ENCODE measurements around the gene NMNAT3. TPM values are rescaled to one million over a fixed set of nuclear protein-coding genes. Genes with fewer than 3 reads are reported as not detected.
"Not testable (repeated sequence)": the region's sequence is repeated elsewhere in the genome, so short reads cannot be mapped to it uniquely, and the experiment has no call there.

The NMNAT3 gene
- total RNA-seq, 4 donors from 2014 or later, result 10.3 to 16.5 (median 12.6) TPM

- no peak for DNase-seq
- Histone ChIP-seq H3K36me3 (no peaks in the 10 kb centered on the region), H3K9me3 (no peaks in the 10 kb centered on the region), H3K4me3 (replicated peaks in 1 of 3) (no peak overlapping the region), H3K27ac (no peak overlapping the region), H3K27me3 (no peaks in the 10 kb centered on the region), H3K4me1 (no peaks in the 10 kb centered on the region)
- WGBS, 2 donors, result 85 to 86% methylated on average over 1 of the region's 1 CpG
- TF ChIP-seq POLR2A (IDR thresholded peaks at IDR 0.05), result no peak
- no peak for TF ChIP-seq CTCF (IDR thresholded peaks at IDR 0.05)
- intact Hi-C loops (cut with DNase I), result no loop called here
Observed at GRCh38 chr3:139597947-139598346, 79.8 kb downstream of the NMNAT3 start.

GRCh38 chr3:139591186-139591585 is 86.6 kb downstream of the NMNAT3 start:
- WGBS, 2 donors, result 90 to 94% methylated on average over 7 to 15 of the region's 22 CpGs
- intact Hi-C loops (cut with DNase I), result not testable (repeated sequence)

GRCh38 chr3:139588450-139588849 is 89.3 kb downstream of the NMNAT3 start:
- intact Hi-C loops (cut with DNase I), result no loop called here
- H3K4me1 ChIP-seq, result peaks cover 12 to 19% of the 10 kb centered on the region in 2 donors
- H3K27ac ChIP-seq, result no peak overlapping the region
- H3K27me3 ChIP-seq, result no peaks in the 10 kb centered on the region
- 93 to 96% methylated on average over 4 of the region's 4 CpGs for WGBS, 2 donors
- no peak for DNase-seq
- H3K36me3 ChIP-seq, result no peaks in the 10 kb centered on the region
- TF ChIP-seq CTCF (IDR thresholded peaks at IDR 0.05), result no peak
- H3K9me3 ChIP-seq, result no peaks in the 10 kb centered on the region
- H3K4me3 ChIP-seq (replicated peaks in 1 of 3), result no peak overlapping the region

More at GRCh38 chr3:139591186-139591585, 86.6 kb downstream of the NMNAT3 start:
- H3K36me3 ChIP-seq; H3K27ac ChIP-seq; H3K4me1 ChIP-seq; H3K27me3 ChIP-seq; H3K4me3 ChIP-seq (replicated peaks in 1 of 3); DNase-seq; H3K9me3 ChIP-seq: not testable (repeated sequence)

- intact Hi-C loops (cut with DNase I), result no loop called here
- no peak for TF ChIP-seq POLR2A (IDR thresholded peaks at IDR 0.05)
- no peak for TF ChIP-seq CTCF (IDR thresholded peaks at IDR 0.05)
- H3K4me1 ChIP-seq, result peaks cover 12 to 19% of the 10 kb centered on the region in 2 donors
Observed at GRCh38 chr3:139587797-139588196, 90.0 kb downstream of the NMNAT3 start.

GRCh38 chr3:139586420-139587017 is 91.3 kb downstream of the NMNAT3 start:
- TF ChIP-seq CTCF (IDR thresholded peaks at IDR 0.05), result no peak
- no peak for TF ChIP-seq POLR2A (IDR thresholded peaks at IDR 0.05)
- Histone ChIP-seq H3K9me3 (no peaks in the 10 kb centered on the region), H3K27me3 (no peaks in the 10 kb centered on the region), H3K36me3 (no peaks in the 10 kb centered on the region), H3K4me3 (replicated peaks in 1 of 3) (no peak overlapping the region), H3K4me1 (peaks cover 12 to 19% of the 10 kb centered on the region in 2 donors), H3K27ac (peak overlapping the region; percentile 49 to 58 (median 55))
- WGBS, 2 donors, result 25 to 28% methylated on average over 1 of the region's 1 CpG
- intact Hi-C loops (cut with DNase I), result no loop called here
- no peak for DNase-seq

More at GRCh38 chr3:139587797-139588196, 90.0 kb downstream of the NMNAT3 start:
- Histone ChIP-seq H3K9me3 (no peaks in the 10 kb centered on the region), H3K36me3 (no peaks in the 10 kb centered on the region), H3K27ac (no peak overlapping the region), H3K4me3 (replicated peaks in 1 of 3) (no peak overlapping the region), H3K27me3 (no peaks in the 10 kb centered on the region)
- no peak for DNase-seq

Measured in thyroid gland (tissue), 4 donors.